NCI-H2227 treated with DMSO at 0.1 percent for 48 hours (cell line): ENCODE measurements around the gene PHF2.

Source experiments
- DNase-seq: peaks from one replicate; lab custom pipeline; 2025; lab: John Stamatoyannopoulos, UW

The PHF2 gene

DNA sequence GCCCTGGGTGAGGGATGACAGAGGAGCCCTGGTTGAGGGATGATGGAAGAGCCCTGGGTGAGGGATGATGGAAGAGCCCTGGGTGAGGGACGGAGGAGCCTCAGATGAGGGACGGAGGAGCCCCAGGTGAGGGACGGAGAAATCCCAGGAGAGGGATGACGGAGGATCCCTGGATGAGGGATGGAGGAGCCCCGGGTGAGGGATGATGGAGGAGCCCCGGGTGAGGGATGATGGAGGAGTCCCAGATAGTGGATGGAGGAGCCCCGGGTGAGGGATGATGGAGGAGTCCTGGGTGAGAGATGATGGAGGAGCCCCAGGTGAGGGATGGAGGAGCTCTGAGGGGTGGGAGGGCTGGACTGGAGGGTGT is 10.9 kb downstream of the PHF2 start:
- DNase-seq: no peak

GRCh38 chr9:93587651-93588347 is 11.4 kb downstream of the PHF2 start:
- no peak for DNase-seq

GRCh38 chr9:93588641-93589609 is 12.5 kb downstream of the PHF2 start:
- DNase-seq: no peak

GRCh38 chr9:93589688-93590087 is 13.3 kb downstream of the PHF2 start:
- DNase-seq: no peak

DNA sequence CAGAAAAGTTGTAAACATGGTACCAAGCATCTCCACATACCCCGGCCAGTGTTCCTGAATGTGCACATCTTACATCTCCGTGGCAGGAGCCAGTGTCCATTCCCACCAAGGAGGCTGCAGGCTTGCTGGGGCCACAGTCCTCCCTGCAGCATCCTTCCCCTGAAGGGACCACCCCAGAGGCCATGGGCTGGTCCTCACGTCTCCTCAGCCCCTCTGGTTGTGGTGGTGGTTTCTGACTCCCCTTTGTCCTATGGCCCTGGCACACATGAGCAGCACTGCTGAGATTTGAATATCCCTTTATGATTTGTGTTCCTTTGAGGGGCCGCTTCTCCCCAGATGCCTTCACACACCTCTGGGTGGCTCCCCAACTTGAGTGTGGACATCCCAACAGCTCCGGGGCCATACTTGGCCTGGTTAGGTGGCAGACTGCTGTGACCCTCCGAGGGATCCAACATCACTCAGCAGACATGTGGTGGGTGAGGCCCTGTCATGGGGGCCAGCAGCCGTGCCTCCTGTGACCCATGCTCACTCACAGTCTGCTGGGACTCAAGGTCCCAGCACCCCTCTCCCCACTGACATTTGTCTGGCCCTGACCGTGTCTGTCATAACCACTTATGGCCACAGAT is 14.3 kb downstream of the PHF2 start:
- no peak for DNase-seq

GRCh38 chr9:93591301-93592007 is 15.1 kb downstream of the PHF2 start:
- DNase-seq: no peak

GRCh38 chr9:93592008-93592642 is 15.7 kb downstream of the PHF2 start:
- DNase-seq: no peak

- DNase-seq: no peak
Measured at GRCh38 chr9:93592643-93593021, 16.2 kb downstream of the PHF2 start.

DNA sequence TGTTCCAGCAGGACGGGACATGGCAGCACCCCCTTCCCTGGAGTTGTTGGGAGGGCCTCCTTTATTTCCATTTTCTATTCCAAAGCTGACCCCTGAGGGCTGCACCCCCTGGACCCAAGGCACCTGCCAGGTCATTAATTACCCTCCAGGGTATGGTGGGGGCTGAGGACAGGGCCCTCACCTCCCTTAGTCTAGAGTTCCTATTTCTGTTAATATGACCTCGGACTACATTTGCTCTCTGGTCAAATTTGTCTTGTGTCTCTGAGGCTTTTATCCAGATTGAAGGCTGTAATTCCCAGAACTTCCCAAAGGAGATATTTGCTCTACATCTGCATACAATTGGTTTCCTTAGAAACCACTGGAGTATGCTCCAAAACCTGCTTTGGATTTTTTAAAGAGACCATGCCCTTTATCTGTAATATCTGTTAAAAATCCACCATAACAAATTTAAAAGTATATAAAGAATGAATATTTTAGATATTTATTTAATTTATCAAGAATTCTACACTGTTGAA is 16.8 kb downstream of the PHF2 start:
- no peak for DNase-seq

- DNase-seq: no peak
Measured at GRCh38 chr9:93594041-93594756, 17.8 kb downstream of the PHF2 start.

- DNase-seq: no peak
Measured at GRCh38 chr9:93595461-93595860, 19.1 kb downstream of the PHF2 start.

DNA sequence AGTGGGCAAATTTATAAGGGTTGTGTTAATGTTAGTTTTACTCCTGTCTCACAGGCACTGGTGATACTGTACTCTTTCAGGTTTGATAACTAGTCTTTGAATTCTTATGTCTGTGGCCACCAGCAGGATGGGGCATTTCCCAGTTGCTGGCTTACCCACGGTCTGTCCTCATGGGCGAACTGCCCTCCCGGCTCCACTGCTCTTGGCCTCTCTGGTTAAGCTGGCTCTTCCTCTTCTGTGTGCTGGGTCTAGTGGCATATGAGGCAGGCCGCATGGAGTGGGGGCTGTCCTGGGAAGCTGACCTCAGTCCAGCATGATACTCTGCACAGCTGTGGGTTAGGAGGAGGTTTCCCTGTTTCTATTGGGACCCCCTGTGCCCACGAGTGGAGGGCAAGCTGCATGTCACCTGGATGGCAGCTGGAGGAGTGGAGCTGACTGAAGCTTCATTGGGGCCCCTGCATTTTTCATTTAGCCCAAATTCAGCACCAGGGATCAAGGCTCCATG is 19.5 kb downstream of the PHF2 start:
- DNase-seq: no peak

DNA sequence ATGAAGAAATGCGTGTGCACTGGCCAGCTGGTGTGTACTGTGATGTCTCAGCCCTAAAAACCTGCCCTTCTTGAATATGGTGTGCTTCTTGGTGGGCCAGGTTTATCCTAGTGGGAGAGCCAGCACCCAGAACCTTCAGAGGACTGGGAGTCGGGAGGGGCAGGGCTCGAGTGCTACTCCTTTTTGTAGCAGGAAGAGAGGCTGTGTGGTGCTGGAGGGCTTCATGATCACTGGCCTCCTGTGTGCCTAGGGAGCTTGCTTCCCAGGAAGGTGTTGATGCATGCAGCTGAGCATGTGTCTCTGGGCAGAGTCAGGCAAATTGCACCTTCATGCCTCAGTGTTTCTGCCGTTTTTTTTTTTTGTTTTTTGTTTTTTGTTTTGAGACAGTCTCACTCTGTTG is 20.0 kb downstream of the PHF2 start:
- DNase-seq: no peak

- no peak for DNase-seq
Measured at GRCh38 chr9:93597142-93597706, 20.8 kb downstream of the PHF2 start.

DNA sequence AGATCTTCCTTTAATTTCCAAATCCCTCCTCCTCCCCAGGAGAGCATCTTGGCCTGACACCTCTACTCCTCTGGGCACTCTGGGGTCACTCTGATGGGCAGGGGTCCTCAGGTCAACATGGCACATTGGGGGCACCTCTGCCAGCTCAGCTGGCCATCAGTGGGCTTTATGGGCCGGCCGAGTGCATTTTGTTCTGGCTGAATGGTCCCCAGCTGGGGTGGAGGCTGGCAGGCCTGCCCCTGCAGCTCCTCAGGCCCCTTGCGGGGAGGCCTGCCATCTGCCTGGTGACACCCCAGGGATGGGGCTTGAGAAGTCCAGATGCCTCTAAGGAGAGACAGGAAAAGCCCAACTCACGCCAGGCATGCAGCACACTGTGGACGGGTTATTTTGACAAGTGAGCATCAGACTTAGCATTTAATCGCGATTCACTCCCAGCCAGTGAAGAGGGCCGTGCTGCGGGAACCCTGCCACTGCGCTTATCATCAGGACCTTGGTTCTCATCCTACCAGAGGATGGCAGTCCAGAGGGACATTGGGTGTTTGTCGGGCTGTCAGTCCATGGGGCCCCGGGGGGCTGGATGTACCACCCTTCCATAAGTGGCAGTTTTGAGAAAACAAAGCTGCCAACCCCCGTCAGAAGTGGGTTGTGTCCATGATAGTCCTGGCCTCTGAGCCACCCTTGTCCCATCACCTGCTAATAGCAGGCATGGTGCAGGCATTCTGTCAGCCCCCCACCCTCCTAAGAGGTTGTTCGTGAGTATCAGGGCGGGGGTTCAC is 21.7 kb downstream of the PHF2 start:
- DNase-seq: no peak

DNA sequence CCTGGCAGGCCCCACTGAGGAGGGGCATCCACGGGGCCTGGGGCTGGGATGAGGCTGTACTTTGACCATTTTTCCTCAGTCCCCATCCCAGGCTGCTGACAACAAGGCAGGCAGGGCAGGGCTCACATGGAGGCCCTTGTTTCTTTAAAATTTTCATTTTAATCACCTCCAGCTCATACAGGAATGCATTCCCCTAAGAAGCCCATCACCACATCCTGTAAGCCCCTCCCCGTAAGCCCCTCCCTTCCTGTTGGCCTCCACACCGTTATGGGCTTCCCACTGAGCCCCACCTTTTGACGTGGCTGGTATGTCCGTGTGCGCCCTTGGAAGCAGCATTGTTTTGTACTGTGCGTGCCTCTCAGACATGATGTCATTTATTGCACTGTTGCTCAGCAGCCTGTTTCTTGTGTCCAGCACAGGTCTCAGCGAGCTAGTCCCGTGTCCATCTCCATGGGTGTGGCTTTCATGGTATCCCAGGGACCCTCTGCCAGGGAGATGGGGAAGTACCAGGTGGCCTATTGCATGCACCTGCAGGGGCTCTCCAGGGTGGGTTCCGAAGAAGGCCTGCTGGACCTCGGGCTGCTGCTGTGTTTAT is 22.4 kb downstream of the PHF2 start:
- no peak for DNase-seq

- no peak for DNase-seq
Measured at GRCh38 chr9:93599571-93600403, 23.4 kb downstream of the PHF2 start.

GRCh38 chr9:93600504-93600903 is 24.1 kb downstream of the PHF2 start:
- DNase-seq: no peak
